NCI-H1092 (cell line): ENCODE measurements around the gene PRKCI.
"Not testable (repeated sequence)": the region's sequence is repeated elsewhere in the genome, so short reads cannot be mapped to it uniquely, and the experiment has no call there.

Source experiments
- DNase-seq: peaks from one replicate; lab custom pipeline; 2025; lab: John Stamatoyannopoulos, UW

PRKCI gene

GRCh38 chr3:170296703-170297102 lies 74.5 kb downstream of the PRKCI start:
- no peak for DNase-seq

GRCh38 chr3:170301405-170301804 lies 79.2 kb downstream of the PRKCI start:
- DNase-seq, result no peak

GRCh38 chr3:170302008-170302407 lies 79.8 kb downstream of the PRKCI start:
- no peak for DNase-seq

GRCh38 chr3:170306015-170306414 lies 83.8 kb downstream of the PRKCI start:
- DNase-seq, result no peak

- no peak for DNase-seq
These were observed 85.6 kb downstream of the PRKCI start for GRCh38 chr3:170307671-170308405.

- DNase-seq, result no peak
These were observed 86.8 kb downstream of the PRKCI start for GRCh38 chr3:170309046-170309445.

- no peak for DNase-seq
These were observed 95.7 kb downstream of the PRKCI start for GRCh38 chr3:170317954-170318353.

- DNase-seq, result no peak
These were observed 98.4 kb downstream of the PRKCI start for GRCh38 chr3:170320461-170321121.

GRCh38 chr3:170321321-170322034 lies 99.3 kb downstream of the PRKCI start:
- DNase-seq, result no peak

GRCh38 chr3:170322566-170323269 lies 100.5 kb downstream of the PRKCI start:
- no peak for DNase-seq

- DNase-seq, result no peak
These were observed 101.1 kb downstream of the PRKCI start for GRCh38 chr3:170323331-170323730.

- no peak for DNase-seq
These were observed 102.7 kb downstream of the PRKCI start for GRCh38 chr3:170324962-170325361.

GRCh38 chr3:170327040-170327808 lies 105.0 kb downstream of the PRKCI start:
- DNase-seq, result no peak

GRCh38 chr3:170327868-170328548 lies 105.8 kb downstream of the PRKCI start:
- not testable (repeated sequence) for DNase-seq

GRCh38 chr3:170330366-170330765 lies 108.1 kb downstream of the PRKCI start:
- DNase-seq, result no peak

- DNase-seq, result no peak
These were observed 108.9 kb downstream of the PRKCI start for GRCh38 chr3:170331143-170331542.

GRCh38 chr3:170337420-170337819 lies 115.2 kb downstream of the PRKCI start:
- DNase-seq, result no peak

GRCh38 chr3:170338690-170339340 lies 116.6 kb downstream of the PRKCI start:
- no peak for DNase-seq

- DNase-seq, result not testable (repeated sequence)
These were observed 120.0 kb downstream of the PRKCI start for GRCh38 chr3:170342273-170342672.

- DNase-seq, result not testable (repeated sequence)
These were observed 121.6 kb downstream of the PRKCI start for GRCh38 chr3:170343859-170344258.
